Peyer's patch (tissue), 4 donors: Measurements from ENCODE around the gene NFKBIZ.

Source experiments
- CTCF ChIP-seq, 6 experiments: fragments of 450-650 bp in 4 of 6; fragments of 200-600 bp in 2 of 6; sonication (generic) in 1 of 6; IDR thresholded peaks; one replicate each; pipeline ENCODE4 v1.5.1; 2017 to 2019; ENCODE audit warnings: antibody characterized with exemption in 6 of 6, mild to moderate bottlenecking in 3 of 6, moderate library complexity in 1 of 6
- POLR2A ChIP-seq, 2 donors: fragments of 450-650 bp; IDR thresholded peaks; one replicate each; pipeline ENCODE4 v1.5.1; 2017; ENCODE audit warnings: antibody characterized with exemption in 2 of 2, mild to moderate bottlenecking in 2 of 2, moderate library complexity in 2 of 2

GRCh38 chr3:101848754-101849713, at the start of gene NFKBIZ:
- TF ChIP-seq POLR2A (IDR thresholded peaks at IDR 0.05) (peak; percentile 98), CTCF (IDR thresholded peaks at IDR 0.05) (no peak)
